ENCODE results near the gene ZNHIT6. TPM values are rescaled to one million over a fixed set of nuclear protein-coding genes. Genes with fewer than 3 reads are reported as not detected.

The ZNHIT6 gene
- total RNA-seq, 3 donors from 2014 or later (not counting 1 experiment from before 2014, with no cell fraction given) = 14.4 to 17.3 (median 14.8) TPM

GRCh38 chr1:85708829-85709227 is 595 bp upstream of the ZNHIT6 start:
- Histone ChIP-seq H3K4me3 (ENCODE audit: low read length) (peak overlapping the region; percentile 81), H3K4me1 (ENCODE audit: control insufficient read depth, insufficient read depth, low read length) (peaks cover 12% of the 10 kb centered on the region), H3K9me3 (ENCODE audit: control insufficient read depth, insufficient read depth, low read length) (no peaks in the 10 kb centered on the region), H3K27me3 (ENCODE audit: control insufficient read depth, insufficient read depth, low read length) (peaks cover 4% of the 10 kb centered on the region), H3K36me3 (ENCODE audit: control insufficient read depth, insufficient read depth, low read length) (peaks cover 16% of the 10 kb centered on the region), H3K27ac (ENCODE audit: low read length) (peak overlapping the region; percentile 82)
- DNase-seq (no peak), ATAC-seq (no peak)
- intact Hi-C loops (cut with micrococcal nuclease) = no loop called here
- 94% methylated on average over 6 of the region's 6 CpGs for WGBS (ENCODE audit: insufficient coverage)
- peaks cover 9 to 18% of the 10 kb centered on the region in 2 donors for H3K4me1 Mint-ChIP-seq
- no peaks in the 10 kb centered on the region for H3K9me3 Mint-ChIP-seq
- H3K36me3 Mint-ChIP-seq = peaks cover under 1% of the 10 kb centered on the region
- TF ChIP-seq CTCF (IDR thresholded peaks at IDR 0.05) = no peak
- H3K27me3 Mint-ChIP-seq (ENCODE audit: low read depth in 2 of 2) = peaks cover under 1 to 3% of the 10 kb centered on the region in 2 donors
- H3K27ac Mint-ChIP-seq = no peak overlapping the region
- H3K4me3 Mint-ChIP-seq = no peak overlapping the region

- intact Hi-C loops (cut with micrococcal nuclease) = no loop called here
- ATAC-seq = no peak
Measured at GRCh38 chr1:85707267-85707989, 805 bp downstream of the ZNHIT6 start.

GRCh38 chr1:85705940-85706339 is 2.3 kb downstream of the ZNHIT6 start:
- 82% methylated on average over 3 of the region's 3 CpGs for WGBS (ENCODE audit: insufficient coverage)
- Histone ChIP-seq H3K4me3 (ENCODE audit: low read length) (no peak overlapping the region), H3K27me3 (ENCODE audit: control insufficient read depth, insufficient read depth, low read length) (no peaks in the 10 kb centered on the region), H3K27ac (ENCODE audit: low read length) (no peak overlapping the region), H3K4me1 (ENCODE audit: control insufficient read depth, insufficient read depth, low read length) (peaks cover 12% of the 10 kb centered on the region), H3K36me3 (ENCODE audit: control insufficient read depth, insufficient read depth, low read length) (peaks cover 28% of the 10 kb centered on the region), H3K9me3 (ENCODE audit: control insufficient read depth, insufficient read depth, low read length) (no peaks in the 10 kb centered on the region)
- ATAC-seq (no peak), DNase-seq (no peak)
- TF ChIP-seq CTCF (IDR thresholded peaks at IDR 0.05) = no peak
- Mint-ChIP-seq H3K36me3 (no peaks in the 10 kb centered on the region), H3K27ac (peak overlapping the region in 1 of 2 donors; percentile 33), H3K4me1 (peaks cover 15 to 29% of the 10 kb centered on the region in 2 donors), H3K27me3 (ENCODE audit: low read depth in 2 of 2) (no peaks in the 10 kb centered on the region), H3K9me3 (no peaks in the 10 kb centered on the region), H3K4me3 (peak overlapping the region; percentile 47)
- intact Hi-C loops (cut with micrococcal nuclease) = no loop called here

More at GRCh38 chr1:85707267-85707989, 805 bp downstream of the ZNHIT6 start:
- Histone ChIP-seq H3K36me3 (ENCODE audit: control insufficient read depth, insufficient read depth, low read length) (peaks cover 17% of the 10 kb centered on the region), H3K27ac (ENCODE audit: low read length) (peak overlapping the region; percentile 82), H3K27me3 (ENCODE audit: control insufficient read depth, insufficient read depth, low read length) (no peaks in the 10 kb centered on the region), H3K4me3 (ENCODE audit: low read length) (peak overlapping the region; percentile 81), H3K9me3 (ENCODE audit: control insufficient read depth, insufficient read depth, low read length) (no peaks in the 10 kb centered on the region), H3K4me1 (ENCODE audit: control insufficient read depth, insufficient read depth, low read length) (peaks cover 12% of the 10 kb centered on the region)
- 13% methylated on average over 13 of the region's 13 CpGs for WGBS (ENCODE audit: insufficient coverage)
- no peaks in the 10 kb centered on the region for H3K36me3 Mint-ChIP-seq
- no peak overlapping the region for H3K4me3 Mint-ChIP-seq
- H3K27ac Mint-ChIP-seq = no peak overlapping the region
- no peaks in the 10 kb centered on the region for H3K9me3 Mint-ChIP-seq
- H3K27me3 Mint-ChIP-seq (ENCODE audit: low read depth in 2 of 2) = no peaks in the 10 kb centered on the region
- DNase-seq = peak in 1 of 2 donors; percentile 29
- H3K4me1 Mint-ChIP-seq = peaks cover 13 to 27% of the 10 kb centered on the region in 2 donors
- no peak for TF ChIP-seq CTCF (IDR thresholded peaks at IDR 0.05)

All from natural killer cell (primary cell).